Epithelial cell of prostate (primary cell): ENCODE results near the gene CXXC5.
"Not testable (repeated sequence)": the region's sequence is repeated elsewhere in the genome, so short reads cannot be mapped to it uniquely, and the experiment has no call there.

Source experiments
- DNase-seq: peaks from one replicate; pipeline ENCODE4 v3.0.0-alpha.2; 2011; ENCODE audit warnings: low read depth, low spot score
- H3K27ac ChIP-seq: fragments of 450-650 bp; 2 replicates; pipeline ENCODE4 v1.5.1; 2017; ENCODE audit warnings: mild to moderate bottlenecking

Gene CXXC5

DNA sequence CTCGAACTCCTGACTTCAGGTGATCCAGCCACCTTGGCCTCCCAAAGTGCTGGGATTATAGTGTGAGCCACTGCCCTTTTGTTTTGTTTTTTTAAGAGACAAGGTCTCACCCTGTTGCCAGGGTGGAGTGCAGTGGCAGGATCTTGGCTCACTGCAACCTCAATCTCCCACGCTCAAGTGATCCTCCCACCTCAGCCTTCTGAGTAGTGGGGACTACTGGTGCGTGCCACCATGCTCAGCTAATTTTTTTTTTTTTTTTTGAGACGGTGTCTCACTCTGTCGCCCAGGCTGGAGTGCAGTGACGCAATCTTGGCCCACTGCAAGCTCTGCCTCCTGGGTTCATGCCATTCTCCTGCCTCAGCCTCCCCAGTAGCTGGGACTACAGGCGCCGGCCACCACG lies 79.5 kb downstream of the CXXC5 start:
- not testable (repeated sequence) for DNase-seq, H3K27ac ChIP-seq

GRCh38 chr5:139731281-139731680 lies 83.1 kb downstream of the CXXC5 start:
- no peak for DNase-seq

GRCh38 chr5:139732019-139732418 lies 83.9 kb downstream of the CXXC5 start:
- no peak for DNase-seq

More at GRCh38 chr5:139731281-139731680, 83.1 kb downstream of the CXXC5 start:
- no peak overlapping the region for H3K27ac ChIP-seq

GRCh38 chr5:139733010-139733688 lies 85.0 kb downstream of the CXXC5 start:
- no peak overlapping the region for H3K27ac ChIP-seq
- no peak for DNase-seq

More at GRCh38 chr5:139732019-139732418, 83.9 kb downstream of the CXXC5 start:
- no peak overlapping the region for H3K27ac ChIP-seq
